HEK293 (cell line): ENCODE data around the gene TEAD4.

Source experiments
- CTCF ChIA-PET: fragments of 350-600 bp; formaldehyde crosslinking; extraction: SDS; loops from one replicate; lab custom pipeline; 2021; ENCODE audit warnings: antibody characterized with exemption; lab: Yijun Ruan, JAX
- POLR2A ChIA-PET: fragments of 300-600 bp; formaldehyde crosslinking; extraction: SDS; loops from one replicate; lab custom pipeline; 2020; ENCODE audit warnings: antibody characterized with exemption, inconsistent platforms; lab: Yijun Ruan, JAX
- H3K27ac ChIP-seq: fragments of 200-500 bp; sonication (Bioruptor generic); 2 replicates; pipeline ENCODE4 v1.5.1; 2014; ENCODE audit warnings: low read depth, low read length, control low read depth, inconsistent platforms; ENCODE audit errors: extremely low read depth
- H3K36me3 ChIP-seq, 2 experiments: fragments of 200-500 bp in 1 of 2; sonication (Bioruptor generic) in 1 of 2; 1 replicate in 1 of 2; 2 replicates in 1 of 2; pipeline ENCODE4 v1.5.1; 2014 to 2017; ENCODE audit warnings: inconsistent platforms in 2 of 2, low read length in 2 of 2; ENCODE audit not compliant: control insufficient read depth in 2 of 2, insufficient read depth in 1 of 2
- H3K4me1 ChIP-seq: fragments of 200-500 bp; sonication (Bioruptor generic); 2 replicates; pipeline ENCODE4 v1.5.1; 2014; ENCODE audit warnings: mild to moderate bottlenecking, low read length, inconsistent platforms; ENCODE audit not compliant: control insufficient read depth, insufficient read depth
- H3K4me3 ChIP-seq: 2 replicates; pipeline ENCODE4 v1.5.1; 2011; ENCODE audit warnings: low read depth, mild to moderate bottlenecking, control low read depth, low read length, moderate library complexity
- H3K9me3 ChIP-seq: fragments of 200-500 bp; sonication (Bioruptor generic); 2 replicates; pipeline ENCODE4 v1.5.1; 2014; ENCODE audit warnings: low read depth, low read length, inconsistent platforms; ENCODE audit not compliant: control insufficient read depth, insufficient read depth
- EGR2 ChIP-seq: fragments of 450-650 bp; formaldehyde crosslinking; IDR thresholded peaks from 2 replicates; pipeline ENCODE4 v1.5.1; 2016; ENCODE audit warnings: low read depth, missing biosample characterization, missing genetic modification characterization
- ZFHX2 ChIP-seq: fragments of 450-650 bp; formaldehyde crosslinking; conservative IDR thresholded peaks from 2 replicates; pipeline ENCODE4 v1.5.1; 2016; ENCODE audit warnings: missing biosample characterization, missing genetic modification characterization
- ZIC2 ChIP-seq: fragments of 450-650 bp; formaldehyde crosslinking; IDR thresholded peaks from 2 replicates; pipeline ENCODE4 v1.5.1; 2016; ENCODE audit warnings: missing biosample characterization, missing genetic modification characterization
- ZNF16 ChIP-seq: fragments of 450-650 bp; formaldehyde crosslinking; IDR thresholded peaks from 2 replicates; pipeline ENCODE4 v1.5.1; 2016; ENCODE audit warnings: low read depth, missing biosample characterization, missing genetic modification characterization
- ZNF239 ChIP-seq: fragments of 450-650 bp; formaldehyde crosslinking; IDR thresholded peaks from 2 replicates; pipeline ENCODE4 v1.5.1; 2016; ENCODE audit warnings: missing biosample characterization, missing genetic modification characterization
- ZNF350 ChIP-seq: fragments of 450-650 bp; formaldehyde crosslinking; IDR thresholded peaks from 2 replicates; pipeline ENCODE4 v1.5.0; 2017; ENCODE audit warnings: missing biosample characterization, mild to moderate bottlenecking, missing genetic modification characterization
- TF ChIP-seq, protein P1 (sequence below): fragments of 450-650 bp; formaldehyde crosslinking; IDR thresholded peaks from 2 replicates; pipeline ENCODE4 v1.5.1; 2016; ENCODE audit warnings: missing biosample characterization, missing genetic modification characterization, borderline replicate concordance
- TF ChIP-seq, protein P2 (sequence below): fragments of 450-650 bp; formaldehyde crosslinking; IDR thresholded peaks from 2 replicates; pipeline ENCODE4 v1.5.1; 2016; ENCODE audit warnings: missing biosample characterization, missing genetic modification characterization
- TF ChIP-seq, protein P3 (sequence below): fragments of 450-650 bp; IDR thresholded peaks from 2 replicates; pipeline ENCODE4 v1.5.1; 2018; ENCODE audit warnings: missing biosample characterization, missing genetic modification characterization
- TF ChIP-seq, protein P4 (sequence below): fragments of 450-650 bp; formaldehyde crosslinking; IDR thresholded peaks from 2 replicates; pipeline ENCODE4 v1.5.1; 2016; ENCODE audit warnings: missing biosample characterization, missing genetic modification characterization
- TF ChIP-seq, protein P5 (sequence below): fragments of 450-650 bp; formaldehyde crosslinking; IDR thresholded peaks from 2 replicates; pipeline ENCODE4 v1.5.1; 2017; ENCODE audit warnings: missing biosample characterization, missing genetic modification characterization

Gene TEAD4

DNA sequence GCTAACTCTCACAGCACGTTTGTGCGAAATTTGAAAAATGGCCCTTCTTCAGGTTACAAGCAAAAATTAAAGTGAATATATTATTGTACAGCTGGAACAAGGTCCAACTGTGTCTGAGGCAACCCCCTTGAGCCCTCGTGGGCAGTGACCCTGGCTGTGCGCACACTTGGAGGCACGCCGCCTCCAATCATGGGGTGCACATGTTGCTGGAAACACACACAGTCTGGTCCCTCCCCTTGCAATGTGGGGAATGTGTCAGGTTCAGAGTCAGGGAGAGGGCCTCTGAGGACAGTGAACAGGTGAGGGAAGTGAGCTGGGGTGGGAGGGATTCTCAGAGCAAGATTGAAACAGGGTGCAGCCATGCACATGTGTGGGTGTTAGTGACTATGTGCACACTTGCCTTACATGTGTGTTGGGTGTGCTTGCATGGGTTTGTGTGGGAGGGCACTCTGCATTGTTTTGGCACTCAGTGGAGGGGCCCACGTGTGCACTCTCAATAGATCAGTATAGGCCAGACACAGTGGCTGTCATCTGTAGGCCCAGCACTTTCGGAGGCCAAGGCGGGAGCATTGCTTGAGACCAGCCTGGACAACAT, 127.6 kb downstream of the TEAD4 start:
- H3K27ac ChIP-seq: no peak overlapping the region
- CTCF ChIA-PET: interaction anchor here (1.5 kb wide), 1 partner anchor 14 kb away, joined by 3 read pairs; no protein-coding TSS in a partner anchor
- no peak for TF ChIP-seq ZNF239 (tag by site-specific recombination)
- TF ChIP-seq, protein P1, sequence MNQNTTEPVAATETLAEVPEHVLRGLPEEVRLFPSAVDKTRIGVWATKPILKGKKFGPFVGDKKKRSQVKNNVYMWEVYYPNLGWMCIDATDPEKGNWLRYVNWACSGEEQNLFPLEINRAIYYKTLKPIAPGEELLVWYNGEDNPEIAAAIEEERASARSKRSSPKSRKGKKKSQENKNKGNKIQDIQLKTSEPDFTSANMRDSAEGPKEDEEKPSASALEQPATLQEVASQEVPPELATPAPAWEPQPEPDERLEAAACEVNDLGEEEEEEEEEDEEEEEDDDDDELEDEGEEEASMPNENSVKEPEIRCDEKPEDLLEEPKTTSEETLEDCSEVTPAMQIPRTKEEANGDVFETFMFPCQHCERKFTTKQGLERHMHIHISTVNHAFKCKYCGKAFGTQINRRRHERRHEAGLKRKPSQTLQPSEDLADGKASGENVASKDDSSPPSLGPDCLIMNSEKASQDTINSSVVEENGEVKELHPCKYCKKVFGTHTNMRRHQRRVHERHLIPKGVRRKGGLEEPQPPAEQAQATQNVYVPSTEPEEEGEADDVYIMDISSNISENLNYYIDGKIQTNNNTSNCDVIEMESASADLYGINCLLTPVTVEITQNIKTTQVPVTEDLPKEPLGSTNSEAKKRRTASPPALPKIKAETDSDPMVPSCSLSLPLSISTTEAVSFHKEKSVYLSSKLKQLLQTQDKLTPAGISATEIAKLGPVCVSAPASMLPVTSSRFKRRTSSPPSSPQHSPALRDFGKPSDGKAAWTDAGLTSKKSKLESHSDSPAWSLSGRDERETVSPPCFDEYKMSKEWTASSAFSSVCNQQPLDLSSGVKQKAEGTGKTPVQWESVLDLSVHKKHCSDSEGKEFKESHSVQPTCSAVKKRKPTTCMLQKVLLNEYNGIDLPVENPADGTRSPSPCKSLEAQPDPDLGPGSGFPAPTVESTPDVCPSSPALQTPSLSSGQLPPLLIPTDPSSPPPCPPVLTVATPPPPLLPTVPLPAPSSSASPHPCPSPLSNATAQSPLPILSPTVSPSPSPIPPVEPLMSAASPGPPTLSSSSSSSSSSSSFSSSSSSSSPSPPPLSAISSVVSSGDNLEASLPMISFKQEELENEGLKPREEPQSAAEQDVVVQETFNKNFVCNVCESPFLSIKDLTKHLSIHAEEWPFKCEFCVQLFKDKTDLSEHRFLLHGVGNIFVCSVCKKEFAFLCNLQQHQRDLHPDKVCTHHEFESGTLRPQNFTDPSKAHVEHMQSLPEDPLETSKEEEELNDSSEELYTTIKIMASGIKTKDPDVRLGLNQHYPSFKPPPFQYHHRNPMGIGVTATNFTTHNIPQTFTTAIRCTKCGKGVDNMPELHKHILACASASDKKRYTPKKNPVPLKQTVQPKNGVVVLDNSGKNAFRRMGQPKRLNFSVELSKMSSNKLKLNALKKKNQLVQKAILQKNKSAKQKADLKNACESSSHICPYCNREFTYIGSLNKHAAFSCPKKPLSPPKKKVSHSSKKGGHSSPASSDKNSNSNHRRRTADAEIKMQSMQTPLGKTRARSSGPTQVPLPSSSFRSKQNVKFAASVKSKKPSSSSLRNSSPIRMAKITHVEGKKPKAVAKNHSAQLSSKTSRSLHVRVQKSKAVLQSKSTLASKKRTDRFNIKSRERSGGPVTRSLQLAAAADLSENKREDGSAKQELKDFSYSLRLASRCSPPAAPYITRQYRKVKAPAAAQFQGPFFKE (tag by site-specific recombination): no peak
- peak; percentile 72 for TF ChIP-seq EGR2 (tag by site-specific recombination)
- TF ChIP-seq, protein P2, sequence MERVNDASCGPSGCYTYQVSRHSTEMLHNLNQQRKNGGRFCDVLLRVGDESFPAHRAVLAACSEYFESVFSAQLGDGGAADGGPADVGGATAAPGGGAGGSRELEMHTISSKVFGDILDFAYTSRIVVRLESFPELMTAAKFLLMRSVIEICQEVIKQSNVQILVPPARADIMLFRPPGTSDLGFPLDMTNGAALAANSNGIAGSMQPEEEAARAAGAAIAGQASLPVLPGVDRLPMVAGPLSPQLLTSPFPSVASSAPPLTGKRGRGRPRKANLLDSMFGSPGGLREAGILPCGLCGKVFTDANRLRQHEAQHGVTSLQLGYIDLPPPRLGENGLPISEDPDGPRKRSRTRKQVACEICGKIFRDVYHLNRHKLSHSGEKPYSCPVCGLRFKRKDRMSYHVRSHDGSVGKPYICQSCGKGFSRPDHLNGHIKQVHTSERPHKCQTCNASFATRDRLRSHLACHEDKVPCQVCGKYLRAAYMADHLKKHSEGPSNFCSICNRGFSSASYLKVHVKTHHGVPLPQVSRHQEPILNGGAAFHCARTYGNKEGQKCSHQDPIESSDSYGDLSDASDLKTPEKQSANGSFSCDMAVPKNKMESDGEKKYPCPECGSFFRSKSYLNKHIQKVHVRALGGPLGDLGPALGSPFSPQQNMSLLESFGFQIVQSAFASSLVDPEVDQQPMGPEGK (tag by site-specific recombination): no peak
- TF ChIP-seq ZNF16 (tag by site-specific recombination): no peak
- peak; percentile 94 for TF ChIP-seq ZFHX2 (tag by site-specific recombination)
- TF ChIP-seq, all 188 proteins: peak for 2
- POLR2A ChIA-PET: no interaction called here
- Histone ChIP-seq H3K36me3 (peaks cover 0 to 13% of the 10 kb centered on the region in 2 experiments; a peak in 1 of 3 replicates), H3K9me3 (no peaks in the 10 kb centered on the region), H3K4me3 (no peak overlapping the region), H3K4me1 (no peaks in the 10 kb centered on the region)

DNA sequence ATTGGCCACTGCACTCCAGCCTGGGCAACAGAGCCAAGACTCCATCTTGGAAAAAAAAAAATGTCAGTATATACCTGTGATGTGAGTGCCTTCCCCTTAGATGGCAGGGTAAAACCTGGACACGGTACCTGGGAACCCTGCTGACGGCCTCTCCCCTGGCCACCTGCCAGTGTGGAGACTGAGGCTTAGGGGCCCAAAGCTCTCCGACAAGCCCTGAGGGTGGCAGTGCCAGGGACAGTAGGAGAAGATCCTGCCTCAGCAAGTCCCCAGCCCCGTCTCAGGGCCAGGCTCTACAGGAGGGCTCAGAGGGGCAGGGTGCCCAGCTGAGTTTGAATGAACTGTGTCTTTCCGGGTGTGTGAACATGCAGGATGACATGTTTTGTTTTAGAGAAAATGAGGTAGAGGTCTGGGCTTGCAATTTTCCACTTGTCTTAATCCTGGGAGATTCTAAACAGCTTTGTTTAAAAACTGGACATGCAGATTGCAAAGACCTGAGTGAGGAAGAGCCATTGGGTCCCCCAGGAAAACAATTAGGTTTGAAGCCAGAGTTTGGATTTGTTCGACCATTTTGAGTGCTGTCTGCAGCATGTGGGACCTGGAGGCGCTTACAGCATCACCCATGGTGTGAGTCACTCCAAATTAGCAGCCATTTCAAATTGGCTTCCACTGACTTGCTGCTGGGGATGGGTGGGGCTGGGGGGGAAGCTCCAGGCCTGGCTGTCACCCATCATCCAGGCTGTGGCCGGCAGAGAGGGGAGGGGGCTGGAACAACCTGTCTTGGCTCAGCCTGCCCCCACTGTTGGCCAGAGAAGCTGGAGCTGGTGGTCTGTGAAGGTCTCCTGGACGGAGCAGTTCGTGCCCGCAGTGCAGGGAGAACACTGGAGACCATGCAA, 128.8 kb downstream of the TEAD4 start:
- ChIA-PET POLR2A (no interaction called here), CTCF (interaction anchor here (1.5 to 1.7 kb wide), 3 partner anchors 15 to 213 kb away, joined by 3 to 6 read pairs (median 4); no protein-coding TSS in a partner anchor)
- Histone ChIP-seq H3K9me3 (no peaks in the 10 kb centered on the region), H3K36me3 (peaks cover 0 to 13% of the 10 kb centered on the region in 2 experiments; a peak in 1 of 3 replicates), H3K27ac (no peak overlapping the region), H3K4me3 (no peak overlapping the region), H3K4me1 (no peaks in the 10 kb centered on the region)
- TF ChIP-seq, protein P3, sequence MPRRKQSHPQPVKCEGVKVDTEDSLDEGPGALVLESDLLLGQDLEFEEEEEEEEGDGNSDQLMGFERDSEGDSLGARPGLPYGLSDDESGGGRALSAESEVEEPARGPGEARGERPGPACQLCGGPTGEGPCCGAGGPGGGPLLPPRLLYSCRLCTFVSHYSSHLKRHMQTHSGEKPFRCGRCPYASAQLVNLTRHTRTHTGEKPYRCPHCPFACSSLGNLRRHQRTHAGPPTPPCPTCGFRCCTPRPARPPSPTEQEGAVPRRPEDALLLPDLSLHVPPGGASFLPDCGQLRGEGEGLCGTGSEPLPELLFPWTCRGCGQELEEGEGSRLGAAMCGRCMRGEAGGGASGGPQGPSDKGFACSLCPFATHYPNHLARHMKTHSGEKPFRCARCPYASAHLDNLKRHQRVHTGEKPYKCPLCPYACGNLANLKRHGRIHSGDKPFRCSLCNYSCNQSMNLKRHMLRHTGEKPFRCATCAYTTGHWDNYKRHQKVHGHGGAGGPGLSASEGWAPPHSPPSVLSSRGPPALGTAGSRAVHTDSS: no peak
- peak; percentile 57 for TF ChIP-seq ZIC2 (tag by site-specific recombination)
- TF ChIP-seq ZNF16 (tag by site-specific recombination): no peak
- no peak for TF ChIP-seq ZNF350 (tag by site-specific recombination)
- TF ChIP-seq, protein P4, sequence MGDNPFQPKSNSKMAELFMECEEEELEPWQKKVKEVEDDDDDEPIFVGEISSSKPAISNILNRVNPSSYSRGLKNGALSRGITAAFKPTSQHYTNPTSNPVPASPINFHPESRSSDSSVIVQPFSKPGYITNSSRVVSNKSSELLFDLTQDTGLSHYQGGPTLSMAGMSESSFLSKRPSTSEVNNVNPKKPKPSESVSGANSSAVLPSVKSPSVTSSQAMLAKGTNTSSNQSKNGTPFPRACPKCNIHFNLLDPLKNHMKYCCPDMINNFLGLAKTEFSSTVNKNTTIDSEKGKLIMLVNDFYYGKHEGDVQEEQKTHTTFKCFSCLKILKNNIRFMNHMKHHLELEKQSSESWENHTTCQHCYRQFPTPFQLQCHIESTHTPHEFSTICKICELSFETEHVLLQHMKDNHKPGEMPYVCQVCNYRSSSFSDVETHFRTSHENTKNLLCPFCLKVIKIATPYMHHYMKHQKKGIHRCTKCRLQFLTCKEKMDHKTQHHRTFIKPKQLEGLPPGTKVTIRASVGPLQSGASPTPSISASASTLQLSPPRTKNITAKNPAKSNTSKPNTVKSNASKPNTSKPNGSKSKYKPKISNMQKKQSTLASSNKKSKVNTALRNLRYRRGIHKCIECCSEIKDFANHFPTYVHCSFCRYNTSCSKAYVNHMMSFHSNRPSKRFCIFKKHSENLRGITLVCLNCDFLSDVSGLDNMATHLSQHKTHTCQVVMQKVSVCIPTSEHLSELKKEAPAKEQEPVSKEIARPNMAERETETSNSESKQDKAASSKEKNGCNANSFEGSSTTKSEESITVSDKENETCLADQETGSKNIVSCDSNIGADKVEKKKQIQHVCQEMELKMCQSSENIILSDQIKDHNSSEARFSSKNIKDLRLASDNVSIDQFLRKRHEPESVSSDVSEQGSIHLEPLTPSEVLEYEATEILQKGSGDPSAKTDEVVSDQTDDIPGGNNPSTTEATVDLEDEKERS (tag by site-specific recombination): no peak
- TF ChIP-seq, protein P5, sequence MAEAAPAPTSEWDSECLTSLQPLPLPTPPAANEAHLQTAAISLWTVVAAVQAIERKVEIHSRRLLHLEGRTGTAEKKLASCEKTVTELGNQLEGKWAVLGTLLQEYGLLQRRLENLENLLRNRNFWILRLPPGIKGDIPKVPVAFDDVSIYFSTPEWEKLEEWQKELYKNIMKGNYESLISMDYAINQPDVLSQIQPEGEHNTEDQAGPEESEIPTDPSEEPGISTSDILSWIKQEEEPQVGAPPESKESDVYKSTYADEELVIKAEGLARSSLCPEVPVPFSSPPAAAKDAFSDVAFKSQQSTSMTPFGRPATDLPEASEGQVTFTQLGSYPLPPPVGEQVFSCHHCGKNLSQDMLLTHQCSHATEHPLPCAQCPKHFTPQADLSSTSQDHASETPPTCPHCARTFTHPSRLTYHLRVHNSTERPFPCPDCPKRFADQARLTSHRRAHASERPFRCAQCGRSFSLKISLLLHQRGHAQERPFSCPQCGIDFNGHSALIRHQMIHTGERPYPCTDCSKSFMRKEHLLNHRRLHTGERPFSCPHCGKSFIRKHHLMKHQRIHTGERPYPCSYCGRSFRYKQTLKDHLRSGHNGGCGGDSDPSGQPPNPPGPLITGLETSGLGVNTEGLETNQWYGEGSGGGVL: 0 out of 2 replicates have a peak, but pooled peaks have one; percentile 53
